Activated CD8-positive, alpha-beta T cell treated with anti-CD3 and anti-CD28 coated beads for 36 hours (primary cell): ENCODE results near the gene HOPX. TPM values are rescaled to one million over a fixed set of nuclear protein-coding genes. Genes with fewer than 3 reads are reported as not detected.

ENCODE experiments used
- ATAC-seq: fragments of 200-7000 bp; cut with Tn5 transposase; one replicate; pipeline ENCODE4 v1.10.0; 2021; ENCODE audit warnings: mild to moderate bottlenecking, moderate library complexity
- CTCF ChIA-PET: fragments of 350-600 bp; sonication (Branson Sonifier 250); formaldehyde crosslinking; loops from one replicate; lab custom pipeline; 2021; ENCODE audit warnings: antibody characterized with exemption; lab: Charles Lee
- POLR2A ChIA-PET: fragments of 350-600 bp; sonication (Branson Sonifier 250); formaldehyde crosslinking; loops from one replicate; lab custom pipeline; 2021; ENCODE audit warnings: antibody characterized with exemption; lab: Charles Lee
- DNase-seq: peaks from one replicate; pipeline ENCODE4 v3.0.0-alpha.2; 2020
- H3K27ac Mint-ChIP-seq: one replicate; pipeline ENCODE4 v1.8.0; 2021; ENCODE audit warnings: mild to moderate bottlenecking, mixed read lengths
- H3K27me3 Mint-ChIP-seq: one replicate; pipeline ENCODE4 v1.8.0; 2021; ENCODE audit warnings: mixed read lengths
- H3K36me3 Mint-ChIP-seq: one replicate; pipeline ENCODE4 v1.8.0; 2021; ENCODE audit warnings: low read depth, mixed read lengths
- H3K4me1 Mint-ChIP-seq: one replicate; pipeline ENCODE4 v1.8.0; 2021; ENCODE audit warnings: low read depth, mixed read lengths
- H3K4me3 Mint-ChIP-seq: one replicate; pipeline ENCODE4 v1.8.0; 2021; ENCODE audit warnings: mild to moderate bottlenecking, moderate library complexity, mixed read lengths
- H3K9me3 Mint-ChIP-seq: one replicate; pipeline ENCODE4 v1.8.0; 2021; ENCODE audit warnings: mixed read lengths
- intact Hi-C: fragments of 100-400 bp; cut with micrococcal nuclease; formaldehyde crosslinking; loops from one replicate; pipeline ENCODE4 v1.10.0; 2022
- total RNA-seq, 2 experiments: library from RNA; stranded (reverse); gene quantifications; one replicate each; pipeline ENCODE4 v1.2.3, GENCODE V29; 2021
- TF ChIP-seq, protein P1 (sequence below): fragments of 200-600 bp; IDR thresholded peaks from one replicate; pipeline ENCODE4 v1.8.0; 2022; ENCODE audit warnings: antibody characterized with exemption, mild to moderate bottlenecking

The HOPX gene
- total RNA-seq, 2 experiments from 2014 or later = 55.8 to 58.7 TPM

DNA sequence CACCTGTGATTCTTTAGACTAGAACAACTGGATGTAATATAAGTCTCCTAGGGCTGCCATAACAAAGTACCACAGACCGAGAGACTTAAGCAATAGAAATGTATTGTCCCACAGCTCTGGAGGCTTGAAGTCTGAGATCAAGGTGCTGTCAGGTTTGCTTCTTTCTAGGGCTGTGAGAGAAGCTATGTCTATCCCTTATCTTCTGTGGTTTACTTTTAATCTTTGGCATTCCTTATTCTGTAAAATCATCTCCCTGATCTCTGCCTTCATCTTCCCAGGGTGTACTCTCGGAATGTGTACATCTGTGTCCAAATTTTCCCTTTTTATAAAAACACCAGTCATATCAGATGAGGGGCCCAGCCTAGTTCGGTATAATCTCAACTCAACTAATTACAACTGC, 10.3 kb upstream of the HOPX start:
- no peak overlapping the region for H3K4me3 Mint-ChIP-seq
- H3K9me3 Mint-ChIP-seq = no peaks in the 10 kb centered on the region
- H3K36me3 Mint-ChIP-seq = no peaks in the 10 kb centered on the region
- POLR2A ChIA-PET = no interaction called here
- H3K27me3 Mint-ChIP-seq = peaks cover 4% of the 10 kb centered on the region
- H3K4me1 Mint-ChIP-seq = no peaks in the 10 kb centered on the region
- CTCF ChIA-PET = no interaction called here
- H3K27ac Mint-ChIP-seq = no peak overlapping the region
- TF ChIP-seq, protein P1, sequence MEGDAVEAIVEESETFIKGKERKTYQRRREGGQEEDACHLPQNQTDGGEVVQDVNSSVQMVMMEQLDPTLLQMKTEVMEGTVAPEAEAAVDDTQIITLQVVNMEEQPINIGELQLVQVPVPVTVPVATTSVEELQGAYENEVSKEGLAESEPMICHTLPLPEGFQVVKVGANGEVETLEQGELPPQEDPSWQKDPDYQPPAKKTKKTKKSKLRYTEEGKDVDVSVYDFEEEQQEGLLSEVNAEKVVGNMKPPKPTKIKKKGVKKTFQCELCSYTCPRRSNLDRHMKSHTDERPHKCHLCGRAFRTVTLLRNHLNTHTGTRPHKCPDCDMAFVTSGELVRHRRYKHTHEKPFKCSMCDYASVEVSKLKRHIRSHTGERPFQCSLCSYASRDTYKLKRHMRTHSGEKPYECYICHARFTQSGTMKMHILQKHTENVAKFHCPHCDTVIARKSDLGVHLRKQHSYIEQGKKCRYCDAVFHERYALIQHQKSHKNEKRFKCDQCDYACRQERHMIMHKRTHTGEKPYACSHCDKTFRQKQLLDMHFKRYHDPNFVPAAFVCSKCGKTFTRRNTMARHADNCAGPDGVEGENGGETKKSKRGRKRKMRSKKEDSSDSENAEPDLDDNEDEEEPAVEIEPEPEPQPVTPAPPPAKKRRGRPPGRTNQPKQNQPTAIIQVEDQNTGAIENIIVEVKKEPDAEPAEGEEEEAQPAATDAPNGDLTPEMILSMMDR = no peak
- intact Hi-C loops = no loop called here
- DNase-seq (no peak), ATAC-seq (no peak)

DNA sequence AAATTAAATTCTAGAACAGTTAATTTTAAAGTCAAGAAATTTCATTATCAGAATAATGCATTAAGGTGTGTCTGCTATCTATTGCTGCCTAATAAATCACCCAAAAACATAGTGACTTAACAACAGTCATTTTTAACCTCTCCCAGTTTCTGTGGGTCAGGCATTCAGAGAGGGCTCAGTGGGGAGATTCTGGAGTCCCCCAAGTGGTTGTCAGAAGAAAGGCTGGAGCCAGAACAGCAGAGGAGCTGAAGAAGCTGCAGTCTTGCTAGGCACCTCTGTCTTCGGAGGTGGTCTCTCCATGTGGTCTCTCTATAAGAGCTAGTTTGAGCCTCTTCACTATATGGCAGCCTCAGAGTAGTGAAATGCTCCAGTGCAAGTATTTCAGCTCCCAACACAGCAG, 9.3 kb upstream of the HOPX start:
- Mint-ChIP-seq H3K36me3 (no peaks in the 10 kb centered on the region), H3K27ac (no peak overlapping the region), H3K4me1 (no peaks in the 10 kb centered on the region), H3K4me3 (no peak overlapping the region), H3K27me3 (peaks cover 4% of the 10 kb centered on the region), H3K9me3 (no peaks in the 10 kb centered on the region)
- ATAC-seq (no peak), DNase-seq (no peak)
- TF ChIP-seq, protein P1 = no peak
- POLR2A ChIA-PET = no interaction called here
- intact Hi-C loops = no loop called here
- CTCF ChIA-PET = no interaction called here

DNA sequence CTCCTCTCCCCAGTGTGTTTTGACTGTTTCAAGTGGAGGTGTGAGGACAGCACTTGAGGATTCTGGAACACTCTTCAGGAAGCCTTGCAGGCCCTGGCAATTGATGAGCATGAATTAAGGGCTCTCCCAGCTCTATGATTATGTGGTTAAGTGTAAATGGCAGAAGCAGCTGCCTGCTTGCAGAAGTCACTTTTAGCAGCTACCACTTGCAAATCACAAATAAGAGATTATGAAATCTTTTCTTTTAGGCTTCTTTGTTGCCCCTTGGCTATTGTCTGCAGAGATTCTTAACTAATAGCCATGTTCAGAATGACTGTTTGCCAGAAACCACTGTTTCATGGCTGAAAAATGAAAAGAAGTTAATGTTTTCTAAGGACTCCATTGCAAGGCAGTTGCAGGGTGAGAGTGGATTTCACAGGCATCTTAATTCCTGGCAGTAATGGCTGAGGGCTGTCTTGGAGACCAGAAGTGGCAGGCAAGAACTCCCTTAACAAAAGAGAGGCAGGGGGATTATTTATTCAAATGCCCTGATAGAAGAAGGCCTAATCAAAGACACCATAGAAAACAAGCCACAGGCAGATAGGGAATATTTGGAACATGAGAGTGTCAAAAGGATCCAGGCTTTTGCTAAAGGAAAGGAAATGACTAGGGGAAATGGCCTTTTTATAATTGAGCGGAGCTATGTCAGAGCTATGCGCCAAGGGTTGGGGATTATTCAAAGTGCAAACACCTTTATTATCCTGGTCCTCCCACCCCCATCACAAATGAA, 8.3 kb upstream of the HOPX start:
- CTCF ChIA-PET = no interaction called here

DNA sequence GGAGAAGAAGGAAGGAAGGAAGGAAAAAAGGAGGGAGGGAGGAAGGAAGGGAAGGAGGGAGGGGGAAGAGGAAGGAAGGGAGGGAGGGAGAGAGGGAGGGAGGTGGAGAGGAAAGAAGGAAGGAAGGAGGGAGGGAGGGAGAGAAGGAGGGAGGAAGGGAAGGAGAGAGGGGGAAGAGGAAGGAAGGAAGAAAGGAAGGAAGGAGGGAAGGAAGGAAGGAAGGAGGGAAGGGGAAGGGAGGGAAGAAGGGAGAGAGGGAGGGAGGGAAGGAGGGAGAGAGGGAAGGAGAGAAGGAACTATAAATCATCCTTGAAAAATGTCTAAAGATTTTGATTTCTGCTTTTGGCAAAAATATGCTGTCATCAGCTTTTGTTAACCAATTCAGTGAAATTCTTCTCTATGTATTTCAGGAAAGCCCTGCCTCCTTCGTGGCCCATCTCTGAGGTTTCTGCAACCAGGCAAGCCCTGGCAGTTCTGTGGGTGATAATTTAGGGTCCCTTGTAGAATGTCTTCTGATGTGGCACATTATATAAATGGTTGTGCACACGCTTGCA, 7.1 kb upstream of the HOPX start:
- CTCF ChIA-PET = no interaction called here
- no peak overlapping the region for H3K4me3 Mint-ChIP-seq
- no peaks in the 10 kb centered on the region for H3K36me3 Mint-ChIP-seq
- TF ChIP-seq, protein P1 = no peak
- no peak for ATAC-seq
- intact Hi-C loops = loop anchor here (10.0 kb wide), 1 partner anchor 107 kb away; no protein-coding TSS in a partner anchor
- DNase-seq = no peak
- no peaks in the 10 kb centered on the region for H3K9me3 Mint-ChIP-seq
- H3K4me1 Mint-ChIP-seq = peaks cover 5% of the 10 kb centered on the region
- POLR2A ChIA-PET = interaction anchor here (0.6 kb wide), 1 partner anchor 7 kb away, joined by 4 read pairs; the partner anchor contains the start of gene HOPX
- no peak overlapping the region for H3K27ac Mint-ChIP-seq
- H3K27me3 Mint-ChIP-seq = peaks cover 8% of the 10 kb centered on the region

More for the DNA sequence above, 8.3 kb upstream of the HOPX start:
- TF ChIP-seq, protein P1 = no peak
- Mint-ChIP-seq H3K27ac (no peak overlapping the region), H3K9me3 (no peaks in the 10 kb centered on the region), H3K27me3 (peaks cover 4% of the 10 kb centered on the region), H3K36me3 (no peaks in the 10 kb centered on the region), H3K4me3 (no peak overlapping the region), H3K4me1 (no peaks in the 10 kb centered on the region)
- ATAC-seq (no peak), DNase-seq (no peak)
- POLR2A ChIA-PET = no interaction called here
- intact Hi-C loops = loop anchor here (10.0 kb wide), 1 partner anchor 105 kb away; no protein-coding TSS in a partner anchor
